C4-2B (cell line): ENCODE measurements around the gene CDHR5.

Experiments used
- ZFX ChIP-seq: fragments of 450-650 bp; IDR thresholded peaks from 2 replicates; pipeline ENCODE4 v1.6.1; 2017
- TF ChIP-seq, protein P1 (sequence below): fragments of 450-650 bp; conservative IDR thresholded peaks from 2 replicates; pipeline ENCODE4 v1.5.1; 2017; ENCODE audit warnings: mild to moderate bottlenecking

DNA sequence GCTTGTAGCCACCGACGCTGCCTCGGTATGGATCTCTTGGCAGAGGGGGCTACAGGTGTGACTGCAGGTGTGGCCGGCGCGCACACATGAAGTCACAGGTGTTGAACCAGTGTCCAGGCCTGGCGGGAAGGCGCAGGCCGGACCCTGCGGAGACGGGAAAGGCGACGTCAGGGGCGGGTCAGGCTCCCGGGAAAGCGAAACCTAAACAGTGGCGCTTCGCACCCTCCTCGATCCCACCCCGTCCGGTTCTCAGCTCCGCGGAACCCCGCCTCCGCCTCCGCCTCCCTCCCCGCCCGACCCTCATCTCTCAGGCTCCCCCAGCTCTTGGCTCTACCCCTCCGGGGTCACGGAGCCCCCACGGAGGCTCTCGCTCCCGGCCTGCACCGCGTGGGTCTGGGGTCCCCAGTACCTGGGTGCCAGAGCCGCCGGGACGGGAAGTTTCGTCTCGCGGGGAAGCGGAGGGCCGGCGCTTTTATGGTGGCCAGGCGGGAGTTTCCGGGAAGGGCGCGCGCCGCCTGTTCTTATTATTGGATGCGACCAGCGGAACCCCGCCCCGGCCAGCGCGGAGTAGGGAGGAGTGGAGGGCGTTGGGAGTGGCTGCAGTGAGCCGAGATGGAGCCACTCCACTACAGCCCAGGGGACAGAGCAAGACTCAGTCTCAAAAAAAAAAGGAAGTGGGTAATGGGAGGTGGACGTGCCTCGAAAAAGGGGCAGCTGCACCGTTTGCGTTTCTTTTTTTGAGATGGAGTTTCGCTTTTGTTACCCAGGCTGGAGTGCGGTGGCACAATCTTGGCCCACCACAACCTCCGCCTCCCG, 9.0 kb downstream of the CDHR5 start, which contains the start of gene IRF7:
- TF ChIP-seq, protein P1, sequence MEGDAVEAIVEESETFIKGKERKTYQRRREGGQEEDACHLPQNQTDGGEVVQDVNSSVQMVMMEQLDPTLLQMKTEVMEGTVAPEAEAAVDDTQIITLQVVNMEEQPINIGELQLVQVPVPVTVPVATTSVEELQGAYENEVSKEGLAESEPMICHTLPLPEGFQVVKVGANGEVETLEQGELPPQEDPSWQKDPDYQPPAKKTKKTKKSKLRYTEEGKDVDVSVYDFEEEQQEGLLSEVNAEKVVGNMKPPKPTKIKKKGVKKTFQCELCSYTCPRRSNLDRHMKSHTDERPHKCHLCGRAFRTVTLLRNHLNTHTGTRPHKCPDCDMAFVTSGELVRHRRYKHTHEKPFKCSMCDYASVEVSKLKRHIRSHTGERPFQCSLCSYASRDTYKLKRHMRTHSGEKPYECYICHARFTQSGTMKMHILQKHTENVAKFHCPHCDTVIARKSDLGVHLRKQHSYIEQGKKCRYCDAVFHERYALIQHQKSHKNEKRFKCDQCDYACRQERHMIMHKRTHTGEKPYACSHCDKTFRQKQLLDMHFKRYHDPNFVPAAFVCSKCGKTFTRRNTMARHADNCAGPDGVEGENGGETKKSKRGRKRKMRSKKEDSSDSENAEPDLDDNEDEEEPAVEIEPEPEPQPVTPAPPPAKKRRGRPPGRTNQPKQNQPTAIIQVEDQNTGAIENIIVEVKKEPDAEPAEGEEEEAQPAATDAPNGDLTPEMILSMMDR: no peak
- TF ChIP-seq ZFX: no peak; the same call in 1 of the 2 replicates
